Erythroblast (primary cell): ENCODE measurements around the gene IGSF8.

ENCODE experiments used
- GATA1 ChIP-seq: IDR thresholded peaks from 2 replicates; pipeline ENCODE4 v1.6.1; 2011; ENCODE audit warnings: low read depth, mild to moderate bottlenecking, control low read depth, low read length, moderate library complexity
- POLR2A ChIP-seq: IDR thresholded peaks from 2 replicates; pipeline ENCODE4 v1.6.1; 2011; ENCODE audit warnings: mild to moderate bottlenecking, low read length

DNA sequence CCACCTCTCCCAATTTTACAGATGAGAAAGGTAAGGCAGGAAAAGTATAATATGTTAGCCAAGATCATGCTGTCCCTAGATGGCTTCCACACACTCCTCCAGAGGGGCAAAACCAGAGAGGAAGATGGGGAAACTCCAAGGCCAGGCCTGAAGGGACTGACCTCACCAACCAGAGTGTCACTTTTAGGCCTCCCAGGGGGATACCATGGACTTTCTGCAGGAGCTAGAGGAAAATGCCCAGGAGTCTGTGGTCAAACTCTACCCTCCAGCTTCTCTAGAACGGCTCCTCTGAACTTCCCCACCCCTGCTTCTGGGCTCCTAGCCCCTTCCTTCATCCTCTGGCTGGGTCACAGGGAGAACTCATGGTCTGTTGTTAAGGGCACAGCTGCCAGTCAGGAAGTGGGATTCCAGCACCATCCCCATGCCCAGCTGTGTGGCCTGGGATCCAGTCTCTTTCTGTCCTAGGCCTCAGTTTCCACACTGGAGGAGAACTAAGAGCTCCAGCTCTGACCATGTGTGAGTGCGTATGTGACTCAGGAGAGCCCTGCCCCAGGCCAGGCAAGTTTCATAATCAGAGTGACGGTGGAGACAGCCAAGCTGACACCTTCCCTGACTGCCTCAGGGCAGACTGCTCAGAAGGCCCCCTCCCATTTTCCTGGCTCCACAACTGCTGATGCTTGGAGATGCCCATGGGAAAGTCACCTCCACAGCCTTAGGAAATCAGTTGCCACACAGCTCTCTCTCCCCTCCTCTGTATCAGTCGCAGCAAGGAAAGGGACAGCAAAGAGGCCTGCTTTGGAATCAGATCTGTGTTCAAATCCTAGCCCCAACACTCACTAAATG lies 1.9 kb downstream of the IGSF8 start:
- no peak for TF ChIP-seq POLR2A
- no peak for TF ChIP-seq GATA1
